GM23248 (cell line): ENCODE data around the gene RPL41.

ENCODE experiments used
- EZH2 ChIP-seq: fragments of 200-600 bp; sonication (generic); IDR thresholded peaks from 2 replicates; pipeline ENCODE4 v1.6.1; 2018; ENCODE audit warnings: antibody characterized with exemption, mild to moderate bottlenecking; ENCODE audit not compliant: insufficient read depth, poor library complexity, severe bottlenecking
- EZH2phosphoT487 ChIP-seq: fragments of 200-600 bp; sonication (generic); IDR thresholded peaks from 2 replicates; pipeline ENCODE4 v1.6.1; 2018; ENCODE audit warnings: antibody characterized with exemption, moderate library complexity, mild to moderate bottlenecking, low read depth; ENCODE audit not compliant: insufficient read depth

GRCh38 chr12:56160894-56161689 lies 44.7 kb downstream of the RPL41 start:
- no peak for TF ChIP-seq EZH2
- no peak for TF ChIP-seq EZH2phosphoT487
